CD4-positive, alpha-beta T cell treated with Interleukin-6 at 100 ng/mL for 8 hours (primary cell): ENCODE results near the gene GFM2.
"Not testable (repeated sequence)": the region's sequence is repeated elsewhere in the genome, so short reads cannot be mapped to it uniquely, and the experiment has no call there.

Source experiments
- DNase-seq: peaks from one replicate; pipeline ENCODE4 v3.0.0-alpha.2; 2020; ENCODE audit warnings: mixed read lengths, low spot score

GFM2 gene

GRCh38 chr5:74766849-74767578 is at the start of gene GFM2, which contains the start of gene NSA2:
Gene GFM2, minus strand, starts transcription at chr5:74767117. Its CDS starts 3,375 bp downstream, at chr5:74763742.
Gene NSA2, plus strand, starts transcription at chr5:74767249. Its CDS starts 112 bp downstream, at chr5:74767361.
- DNase-seq: peak; percentile 90

GRCh38 chr5:74810915-74811314 is 44.0 kb upstream of the GFM2 start:
- DNase-seq: no peak

- DNase-seq: no peak
Measured at GRCh38 chr5:74801941-74802340, 35.0 kb upstream of the GFM2 start.

GRCh38 chr5:74801197-74801596 is 34.3 kb upstream of the GFM2 start:
- no peak for DNase-seq

GRCh38 chr5:74798977-74799911 is 32.3 kb upstream of the GFM2 start:
- DNase-seq: no peak

GRCh38 chr5:74791669-74792068 is 24.8 kb upstream of the GFM2 start:
- DNase-seq: not testable (repeated sequence)

- DNase-seq: no peak
Measured at GRCh38 chr5:74787424-74787823, 20.5 kb upstream of the GFM2 start.

GRCh38 chr5:74786851-74787250 is 19.9 kb upstream of the GFM2 start:
- DNase-seq: no peak

- DNase-seq: no peak
Measured at GRCh38 chr5:74778609-74779008, 11.7 kb upstream of the GFM2 start.

- no peak for DNase-seq
Measured at GRCh38 chr5:74772359-74772758, 5.4 kb upstream of the GFM2 start.

- no peak for DNase-seq
Measured at GRCh38 chr5:74767579-74767913, 629 bp upstream of the GFM2 start.

GRCh38 chr5:74766418-74766848 is 484 bp downstream of the GFM2 start:
- peak; percentile 34 for DNase-seq

- DNase-seq: no peak
Measured at GRCh38 chr5:74765929-74766328, 988 bp downstream of the GFM2 start.

- DNase-seq: no peak
Measured at GRCh38 chr5:74765201-74765600, 1.7 kb downstream of the GFM2 start.

- DNase-seq: no peak
Measured at GRCh38 chr5:74763504-74763903, 3.4 kb downstream of the GFM2 start.

GRCh38 chr5:74762599-74762998 is 4.3 kb downstream of the GFM2 start:
- no peak for DNase-seq

- DNase-seq: no peak
Measured at GRCh38 chr5:74761241-74761640, 5.7 kb downstream of the GFM2 start.

- not testable (repeated sequence) for DNase-seq
Measured at GRCh38 chr5:74748742-74749141, 18.2 kb downstream of the GFM2 start.

- no peak for DNase-seq
Measured at GRCh38 chr5:74738406-74738805, 28.5 kb downstream of the GFM2 start.

GRCh38 chr5:74736759-74737158 is 30.2 kb downstream of the GFM2 start:
- no peak for DNase-seq

- DNase-seq: no peak
Measured at GRCh38 chr5:74725331-74725730, 41.6 kb downstream of the GFM2 start.

- DNase-seq: no peak
Measured at GRCh38 chr5:74722271-74722670, 44.6 kb downstream of the GFM2 start.

- no peak for DNase-seq
Measured at GRCh38 chr5:74717596-74717995, 49.3 kb downstream of the GFM2 start.
